GM23248 (cell line): Measurements from ENCODE around the gene TTC24.

ENCODE experiments used
- EZH2 ChIP-seq: fragments of 200-600 bp; sonication (generic); IDR thresholded peaks from 2 replicates; pipeline ENCODE4 v1.6.1; 2018; ENCODE audit warnings: antibody characterized with exemption, mild to moderate bottlenecking; ENCODE audit not compliant: insufficient read depth, poor library complexity, severe bottlenecking
- EZH2phosphoT487 ChIP-seq: fragments of 200-600 bp; sonication (generic); IDR thresholded peaks from 2 replicates; pipeline ENCODE4 v1.6.1; 2018; ENCODE audit warnings: antibody characterized with exemption, moderate library complexity, mild to moderate bottlenecking, low read depth; ENCODE audit not compliant: insufficient read depth

DNA sequence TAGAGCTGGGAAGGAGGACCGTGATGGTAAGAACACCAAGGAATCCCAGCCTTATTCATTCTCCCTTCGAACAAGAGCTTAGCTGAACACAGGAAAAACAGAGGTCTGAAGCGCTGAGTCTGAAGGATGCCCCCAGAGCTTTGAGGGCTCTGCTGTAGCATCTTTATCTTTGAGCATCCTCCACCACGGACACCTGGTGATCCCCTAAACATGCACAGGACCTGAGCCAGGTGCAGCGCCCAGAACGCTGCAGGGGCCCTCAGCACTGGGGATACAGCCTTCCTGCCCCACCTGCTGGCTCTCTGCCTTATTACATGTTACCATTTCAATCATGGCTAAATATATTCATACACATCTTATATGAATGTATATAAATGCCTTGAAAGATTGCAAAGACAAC is 29.5 kb downstream of the TTC24 start:
- TF ChIP-seq EZH2phosphoT487 (no peak), EZH2 (no peak)
